WTC11 (cell line): ENCODE results near the gene OTUB1.

ENCODE experiments used
- ARID4B ChIP-seq: sonication (generic); formaldehyde crosslinking; IDR thresholded peaks from 2 replicates; pipeline ENCODE4 v1.8.0; 2023; ENCODE audit warnings: missing genetic modification reagents, mild to moderate bottlenecking, borderline replicate concordance
- CREB1 ChIP-seq: sonication (generic); formaldehyde crosslinking; IDR thresholded peaks from 2 replicates; pipeline ENCODE4 v1.8.0; 2023; ENCODE audit warnings: mild to moderate bottlenecking, missing genetic modification reagents
- CREM ChIP-seq: sonication (generic); formaldehyde crosslinking; IDR thresholded peaks from 2 replicates; pipeline ENCODE4 v1.8.1; 2022; ENCODE audit warnings: mild to moderate bottlenecking, missing genetic modification reagents, moderate library complexity
- CTCF ChIP-seq: fragments of 200-600 bp; IDR thresholded peaks from 2 replicates; pipeline ENCODE4 v1.8.0; 2022; ENCODE audit warnings: antibody characterized with exemption
- ESRRA ChIP-seq: sonication (generic); formaldehyde crosslinking; IDR thresholded peaks from 2 replicates; pipeline ENCODE4 v1.8.1; 2022; ENCODE audit warnings: mild to moderate bottlenecking, missing genetic modification reagents, borderline replicate concordance
- FOXJ3 ChIP-seq: sonication (generic); formaldehyde crosslinking; IDR thresholded peaks from 2 replicates; pipeline ENCODE4 v1.9.0; 2021; ENCODE audit warnings: missing genetic modification reagents, mild to moderate bottlenecking, borderline replicate concordance
- GABPB1 ChIP-seq: sonication (generic); formaldehyde crosslinking; IDR thresholded peaks from 2 replicates; pipeline ENCODE4 v1.8.1; 2023; ENCODE audit warnings: mild to moderate bottlenecking, missing genetic modification reagents
- KAT7 ChIP-seq: sonication (generic); formaldehyde crosslinking; IDR thresholded peaks from 2 replicates; pipeline ENCODE4 v1.8.1; 2023; ENCODE audit warnings: missing genetic modification reagents, mild to moderate bottlenecking, borderline replicate concordance
- NFYB ChIP-seq: sonication (generic); formaldehyde crosslinking; conservative IDR thresholded peaks from 2 replicates; pipeline ENCODE4 v1.8.0; 2022; ENCODE audit warnings: low read depth, missing genetic modification reagents
- NR3C1 ChIP-seq: sonication (generic); formaldehyde crosslinking; conservative IDR thresholded peaks from 2 replicates; pipeline ENCODE4 v1.8.1; 2023; ENCODE audit warnings: low read depth, mild to moderate bottlenecking, missing genetic modification reagents
- SP1 ChIP-seq: sonication (generic); formaldehyde crosslinking; conservative IDR thresholded peaks from 2 replicates; pipeline ENCODE4 v1.8.1; 2022; ENCODE audit warnings: missing genetic modification reagents
- ZBTB43 ChIP-seq: sonication (generic); formaldehyde crosslinking; IDR thresholded peaks from 2 replicates; pipeline ENCODE4 v1.8.1; 2023; ENCODE audit warnings: mild to moderate bottlenecking, missing genetic modification reagents
- ZNF263 ChIP-seq: sonication (generic); formaldehyde crosslinking; IDR thresholded peaks from 2 replicates; pipeline ENCODE4 v1.8.1; 2022; ENCODE audit warnings: low read depth, mild to moderate bottlenecking, moderate library complexity, missing genetic modification reagents

GRCh38 chr11:64008914-64009633 is 22.8 kb downstream of the OTUB1 start:
- TF ChIP-seq CTCF (no peak), ZBTB43 (CRISPR knock-in tag) (no peak), ARID4B (CRISPR knock-in tag) (no peak), GABPB1 (CRISPR knock-in tag) (no peak), SP1 (CRISPR knock-in tag) (no peak), NR3C1 (CRISPR knock-in tag) (no peak), ESRRA (CRISPR knock-in tag) (no peak), CREB1 (no peak), ZNF263 (CRISPR knock-in tag) (no peak), NFYB (CRISPR knock-in tag) (no peak), KAT7 (no peak), CREM (CRISPR knock-in tag) (no peak), FOXJ3 (CRISPR knock-in tag) (no peak)
